Measurements from ENCODE around the gene DIAPH1. TPM values are rescaled to one million over a fixed set of nuclear protein-coding genes. Genes with fewer than 3 reads are reported as not detected.
A peak's percentile ranks its signal among the peaks of the same experiment; 100 is the strongest.

Gene DIAPH1
- total RNA-seq, 1 donor from 2014 or later = 44.1 TPM

DNA sequence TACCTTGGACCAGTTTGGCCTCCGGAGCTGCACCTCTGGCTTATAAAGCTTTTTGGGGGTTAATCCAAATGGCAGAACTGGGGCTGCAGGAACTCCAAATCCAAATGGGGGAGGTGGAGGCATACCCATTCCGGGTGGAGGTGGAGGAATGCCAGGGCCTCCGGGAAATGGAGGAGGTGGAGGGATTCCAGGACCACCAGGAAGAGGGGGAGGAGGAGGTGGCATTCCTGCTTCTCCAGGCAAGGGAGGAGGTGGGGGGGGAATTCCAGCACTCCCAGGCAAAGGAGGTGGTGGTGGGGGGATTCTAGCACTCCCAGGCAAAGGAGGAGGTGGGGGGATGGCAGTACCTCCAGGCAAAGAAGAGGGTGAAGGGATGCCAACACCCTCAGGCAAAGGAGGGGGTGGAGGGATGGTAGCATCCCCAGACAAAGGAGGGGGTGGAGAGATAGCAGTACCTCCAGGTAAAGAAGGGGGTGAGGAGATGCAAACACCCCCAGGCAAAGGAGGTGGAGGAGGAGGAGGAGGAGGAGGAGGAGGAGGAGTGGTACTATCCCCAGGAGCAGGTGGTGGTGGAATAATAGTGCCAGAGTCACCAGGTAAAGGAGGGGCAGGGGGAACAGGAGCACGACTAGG is 45.2 kb downstream of the DIAPH1 start:
- no peak overlapping the region for H3K27ac Mint-ChIP-seq (ENCODE audit: unreplicated experiment)
- TF ChIP-seq, protein P1, sequence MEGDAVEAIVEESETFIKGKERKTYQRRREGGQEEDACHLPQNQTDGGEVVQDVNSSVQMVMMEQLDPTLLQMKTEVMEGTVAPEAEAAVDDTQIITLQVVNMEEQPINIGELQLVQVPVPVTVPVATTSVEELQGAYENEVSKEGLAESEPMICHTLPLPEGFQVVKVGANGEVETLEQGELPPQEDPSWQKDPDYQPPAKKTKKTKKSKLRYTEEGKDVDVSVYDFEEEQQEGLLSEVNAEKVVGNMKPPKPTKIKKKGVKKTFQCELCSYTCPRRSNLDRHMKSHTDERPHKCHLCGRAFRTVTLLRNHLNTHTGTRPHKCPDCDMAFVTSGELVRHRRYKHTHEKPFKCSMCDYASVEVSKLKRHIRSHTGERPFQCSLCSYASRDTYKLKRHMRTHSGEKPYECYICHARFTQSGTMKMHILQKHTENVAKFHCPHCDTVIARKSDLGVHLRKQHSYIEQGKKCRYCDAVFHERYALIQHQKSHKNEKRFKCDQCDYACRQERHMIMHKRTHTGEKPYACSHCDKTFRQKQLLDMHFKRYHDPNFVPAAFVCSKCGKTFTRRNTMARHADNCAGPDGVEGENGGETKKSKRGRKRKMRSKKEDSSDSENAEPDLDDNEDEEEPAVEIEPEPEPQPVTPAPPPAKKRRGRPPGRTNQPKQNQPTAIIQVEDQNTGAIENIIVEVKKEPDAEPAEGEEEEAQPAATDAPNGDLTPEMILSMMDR (IDR thresholded peaks at IDR 0.05) = no peak
- no peak for DNase-seq (ENCODE audit: low spot score)
- H3K4me1 Mint-ChIP-seq (ENCODE audit: low read depth) = no peaks in the 10 kb centered on the region
- no peak overlapping the region for H3K4me3 Mint-ChIP-seq (ENCODE audit: unreplicated experiment)
- no peaks in the 10 kb centered on the region for H3K9me3 Mint-ChIP-seq (ENCODE audit: low read depth)
- H3K27me3 Mint-ChIP-seq (ENCODE audit: low read depth) = no peaks in the 10 kb centered on the region
- H3K36me3 Mint-ChIP-seq (ENCODE audit: low read depth) = peaks cover 27% of the 10 kb centered on the region

DNA sequence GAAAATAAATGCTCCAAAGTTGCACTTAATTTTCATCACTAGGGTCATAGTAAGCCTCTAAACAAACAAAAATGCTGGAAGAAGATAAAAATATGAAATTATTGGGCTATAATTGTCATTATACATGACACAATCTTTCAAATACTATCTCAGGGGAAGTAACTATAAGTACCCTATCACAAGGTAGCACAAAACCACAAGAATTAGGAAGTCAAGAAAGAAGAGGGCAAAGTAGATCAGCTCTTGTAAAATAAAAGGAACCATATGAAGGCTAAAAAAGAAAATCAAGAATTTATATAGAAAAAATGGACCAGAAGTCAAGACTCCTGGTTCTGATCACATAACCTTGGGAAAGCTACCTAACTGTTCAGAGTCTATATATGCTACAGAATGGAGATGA is 48.1 kb downstream of the DIAPH1 start:
- Mint-ChIP-seq H3K27ac (ENCODE audit: unreplicated experiment) (no peak overlapping the region), H3K4me1 (ENCODE audit: low read depth) (no peaks in the 10 kb centered on the region), H3K36me3 (ENCODE audit: low read depth) (peaks cover 9% of the 10 kb centered on the region), H3K27me3 (ENCODE audit: low read depth) (no peaks in the 10 kb centered on the region), H3K4me3 (ENCODE audit: unreplicated experiment) (no peak overlapping the region), H3K9me3 (ENCODE audit: low read depth) (no peaks in the 10 kb centered on the region)
- no peak for DNase-seq (ENCODE audit: low spot score)
- TF ChIP-seq, protein P1 (IDR thresholded peaks at IDR 0.05) = no peak

DNA sequence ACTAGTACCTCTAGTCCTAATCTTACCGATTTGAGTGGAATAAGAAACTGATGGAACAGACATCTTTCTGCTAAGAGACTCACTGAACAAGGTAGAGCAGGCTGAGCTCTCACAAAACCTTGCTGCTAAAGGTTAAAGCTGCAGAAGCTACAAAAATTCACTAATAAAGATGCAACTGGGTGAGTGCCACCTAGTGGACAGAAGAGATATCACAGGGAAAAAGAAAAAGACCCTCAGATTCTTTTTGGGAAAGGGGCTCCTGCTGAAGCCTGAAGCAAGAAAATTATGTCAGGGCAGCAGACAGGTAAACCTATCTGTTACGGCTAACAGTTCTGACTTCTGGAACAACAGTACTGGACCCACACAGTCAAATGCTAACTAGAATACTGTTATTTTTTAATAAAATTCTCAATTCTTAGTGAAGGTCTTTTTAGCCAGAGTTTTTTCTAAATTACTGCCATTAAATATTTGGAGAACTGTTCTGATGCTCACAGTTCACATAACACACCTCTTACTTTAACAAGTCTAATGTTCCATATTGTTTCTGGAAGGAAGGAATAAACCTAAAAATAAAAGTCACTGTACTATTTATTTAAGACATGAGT is 51.2 kb downstream of the DIAPH1 start:
- H3K27me3 Mint-ChIP-seq (ENCODE audit: low read depth) = no peaks in the 10 kb centered on the region
- peaks cover under 1% of the 10 kb centered on the region for H3K36me3 Mint-ChIP-seq (ENCODE audit: low read depth)
- H3K4me3 Mint-ChIP-seq (ENCODE audit: unreplicated experiment) = no peak overlapping the region

DNA sequence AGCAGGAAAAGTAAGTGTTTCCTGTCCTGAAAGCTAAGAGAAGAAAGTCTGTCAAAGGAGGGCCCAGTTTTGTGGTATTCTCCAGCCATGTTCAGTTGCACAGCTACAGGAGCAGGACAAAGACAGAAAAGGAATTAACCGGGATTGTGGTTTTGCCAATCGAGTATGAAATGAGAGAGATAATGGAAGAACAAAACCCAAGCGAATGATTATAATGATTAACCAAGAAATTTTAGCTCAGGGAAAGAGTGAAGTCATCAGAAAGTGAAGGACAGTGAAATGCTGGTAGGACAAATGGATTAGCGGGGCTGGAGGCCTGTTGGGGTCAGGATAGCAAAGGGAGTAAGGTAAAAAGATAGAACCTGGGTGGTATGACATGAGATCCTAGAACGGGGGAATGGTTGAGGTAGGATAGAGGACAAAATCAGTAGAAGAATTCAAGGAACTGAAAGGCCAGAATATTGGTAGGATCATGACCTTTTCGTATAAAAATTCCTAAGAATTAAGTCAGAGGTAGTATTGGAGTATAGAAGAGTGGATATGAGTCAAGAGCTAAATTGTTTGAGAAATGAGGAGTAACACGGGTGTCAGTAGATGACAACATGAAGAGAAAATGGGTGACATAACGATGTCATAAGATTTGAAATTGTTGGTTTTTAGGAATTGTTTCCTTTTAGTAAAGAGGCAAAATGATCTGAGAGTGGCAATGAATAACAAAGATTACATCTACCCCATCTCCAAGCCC is 52.8 kb downstream of the DIAPH1 start:
- H3K9me3 Mint-ChIP-seq (ENCODE audit: low read depth) = peaks cover 3% of the 10 kb centered on the region
- H3K27me3 Mint-ChIP-seq (ENCODE audit: low read depth) = no peaks in the 10 kb centered on the region
- H3K36me3 Mint-ChIP-seq (ENCODE audit: low read depth) = no peaks in the 10 kb centered on the region
- DNase-seq (ENCODE audit: low spot score) = no peak
- TF ChIP-seq, protein P1 (IDR thresholded peaks at IDR 0.05) = no peak
- H3K4me3 Mint-ChIP-seq (ENCODE audit: unreplicated experiment) = no peak overlapping the region
- H3K27ac Mint-ChIP-seq (ENCODE audit: unreplicated experiment) = peak overlapping the region; percentile 27
- peaks cover 10% of the 10 kb centered on the region for H3K4me1 Mint-ChIP-seq (ENCODE audit: low read depth)

More for the DNA sequence above, 51.2 kb downstream of the DIAPH1 start:
- Mint-ChIP-seq H3K27ac (ENCODE audit: unreplicated experiment) (no peak overlapping the region), H3K9me3 (ENCODE audit: low read depth) (peaks cover 3% of the 10 kb centered on the region), H3K4me1 (ENCODE audit: low read depth) (peaks cover 7% of the 10 kb centered on the region)
- DNase-seq (ENCODE audit: low spot score) = no peak
- TF ChIP-seq, protein P1 (IDR thresholded peaks at IDR 0.05) = peak; percentile 97

DNA sequence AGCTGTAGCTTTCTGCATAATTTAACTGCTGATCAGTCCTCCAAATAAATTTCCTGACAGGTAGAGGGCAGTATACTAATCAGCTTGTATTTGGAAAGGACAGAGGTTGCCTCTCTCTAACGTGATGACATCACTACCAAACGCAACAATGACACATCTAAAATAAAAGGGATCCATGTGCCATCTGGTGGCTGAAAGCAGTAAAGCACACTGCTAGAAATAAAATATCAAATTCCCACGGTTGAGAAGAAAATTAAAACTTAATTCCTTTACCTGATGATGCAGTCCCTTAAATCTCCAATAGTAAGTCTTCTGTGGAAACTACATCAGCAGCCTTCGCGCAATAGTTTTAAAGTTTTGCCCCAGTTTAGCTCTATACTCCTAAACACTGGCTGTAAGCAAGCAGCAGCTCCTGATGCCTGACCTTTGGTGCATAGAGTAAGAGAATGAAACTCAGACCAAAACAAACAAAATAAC is 54.5 kb downstream of the DIAPH1 start:
- no peak for DNase-seq (ENCODE audit: low spot score)
- Mint-ChIP-seq H3K36me3 (ENCODE audit: low read depth) (no peaks in the 10 kb centered on the region), H3K27ac (ENCODE audit: unreplicated experiment) (peak overlapping the region; percentile 89), H3K4me1 (ENCODE audit: low read depth) (peaks cover 27% of the 10 kb centered on the region), H3K27me3 (ENCODE audit: low read depth) (no peaks in the 10 kb centered on the region), H3K9me3 (ENCODE audit: low read depth) (peaks cover 3% of the 10 kb centered on the region), H3K4me3 (ENCODE audit: unreplicated experiment) (no peak overlapping the region)
- TF ChIP-seq, protein P1 (IDR thresholded peaks at IDR 0.05) = peak; percentile 99
